ENCODE measurements around the gene TBK1.

DNA sequence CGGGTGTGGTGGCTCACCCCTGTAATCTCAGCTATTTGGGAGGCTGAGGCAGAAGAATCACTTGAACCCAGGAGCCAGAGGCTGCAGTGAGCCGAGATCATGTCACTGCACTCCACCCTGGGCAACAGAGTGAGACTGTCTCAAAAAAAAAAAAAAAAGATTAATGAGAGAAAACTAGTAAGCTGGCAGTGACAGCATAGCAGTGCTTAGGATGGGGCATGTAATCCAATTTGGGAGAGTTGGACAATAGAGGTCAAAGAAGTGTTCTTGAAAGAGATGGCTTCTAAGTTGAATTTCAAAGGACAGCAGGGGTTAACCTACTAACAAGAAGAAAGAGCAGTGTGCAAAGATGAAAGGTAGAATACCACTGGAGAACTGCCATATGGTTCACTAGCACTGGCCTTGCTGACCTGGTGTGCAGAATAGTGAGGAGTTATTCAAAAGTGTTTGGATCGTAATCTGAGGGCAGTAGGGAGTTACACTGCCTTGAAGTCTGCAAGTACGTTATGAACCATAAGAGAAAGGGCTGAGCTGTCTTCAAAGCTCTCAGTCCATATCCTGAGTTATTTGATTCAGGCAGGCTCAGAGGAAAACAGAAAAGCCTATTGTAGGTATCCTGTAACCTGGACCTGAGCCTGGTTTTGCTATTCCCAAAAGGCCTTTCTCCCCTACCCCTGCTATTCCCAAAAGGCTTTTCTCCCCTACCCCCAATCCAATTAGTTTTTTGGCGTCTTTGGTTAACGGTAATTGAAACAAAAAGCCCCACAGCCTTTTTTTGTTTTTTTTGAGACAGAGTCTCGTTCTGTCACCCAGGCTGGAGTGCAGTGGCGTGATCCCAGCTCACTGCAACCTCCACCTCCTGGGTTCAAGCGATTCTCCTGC, 44.3 kb upstream of the TBK1 start:
- TF ChIP-seq, protein P1, sequence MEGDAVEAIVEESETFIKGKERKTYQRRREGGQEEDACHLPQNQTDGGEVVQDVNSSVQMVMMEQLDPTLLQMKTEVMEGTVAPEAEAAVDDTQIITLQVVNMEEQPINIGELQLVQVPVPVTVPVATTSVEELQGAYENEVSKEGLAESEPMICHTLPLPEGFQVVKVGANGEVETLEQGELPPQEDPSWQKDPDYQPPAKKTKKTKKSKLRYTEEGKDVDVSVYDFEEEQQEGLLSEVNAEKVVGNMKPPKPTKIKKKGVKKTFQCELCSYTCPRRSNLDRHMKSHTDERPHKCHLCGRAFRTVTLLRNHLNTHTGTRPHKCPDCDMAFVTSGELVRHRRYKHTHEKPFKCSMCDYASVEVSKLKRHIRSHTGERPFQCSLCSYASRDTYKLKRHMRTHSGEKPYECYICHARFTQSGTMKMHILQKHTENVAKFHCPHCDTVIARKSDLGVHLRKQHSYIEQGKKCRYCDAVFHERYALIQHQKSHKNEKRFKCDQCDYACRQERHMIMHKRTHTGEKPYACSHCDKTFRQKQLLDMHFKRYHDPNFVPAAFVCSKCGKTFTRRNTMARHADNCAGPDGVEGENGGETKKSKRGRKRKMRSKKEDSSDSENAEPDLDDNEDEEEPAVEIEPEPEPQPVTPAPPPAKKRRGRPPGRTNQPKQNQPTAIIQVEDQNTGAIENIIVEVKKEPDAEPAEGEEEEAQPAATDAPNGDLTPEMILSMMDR (IDR thresholded peaks at IDR 0.05; ENCODE audit: borderline replicate concordance, extremely low read depth, low read length, poor library complexity, severe bottlenecking): no peak
- TF ChIP-seq EZH2 (IDR thresholded peaks at IDR 0.05; ENCODE audit: borderline replicate concordance, low read depth, low read length, severe bottlenecking): no peak
